GM21786 (cell line): ENCODE data around the gene RHBDF1.

ENCODE experiments used
- ATAC-seq: cut with Tn5 transposase; IDR thresholded peaks from one replicate; pipeline ENCODE4 v1.9.1; 2021; ENCODE audit not compliant: unreplicated experiment

Gene RHBDF1

GRCh38 chr16:96935-97381 is 24.5 kb upstream of the RHBDF1 start:
- ATAC-seq: peak; percentile 71

GRCh38 chr16:94918-95265 is 22.5 kb upstream of the RHBDF1 start:
- no peak for ATAC-seq

- no peak for ATAC-seq
These were observed 20.3 kb upstream of the RHBDF1 start for GRCh38 chr16:92431-93339.

- ATAC-seq: no peak
These were observed 19.1 kb upstream of the RHBDF1 start for GRCh38 chr16:91484-91883.

GRCh38 chr16:89391-90302 is 17.2 kb upstream of the RHBDF1 start:
- no peak for ATAC-seq

GRCh38 chr16:88613-89012 is 16.2 kb upstream of the RHBDF1 start:
- no peak for ATAC-seq

- ATAC-seq: no peak
These were observed 14.1 kb upstream of the RHBDF1 start for GRCh38 chr16:86483-86952.

- no peak for ATAC-seq
These were observed 13.4 kb upstream of the RHBDF1 start for GRCh38 chr16:85865-86264.

- no peak for ATAC-seq
These were observed 13.0 kb upstream of the RHBDF1 start for GRCh38 chr16:85407-85782.

GRCh38 chr16:84718-85406 is 12.4 kb upstream of the RHBDF1 start:
- ATAC-seq: peak; percentile 77

- no peak for ATAC-seq
These were observed 11.6 kb upstream of the RHBDF1 start for GRCh38 chr16:83781-84615.

- no peak for ATAC-seq
These were observed 10.7 kb upstream of the RHBDF1 start for GRCh38 chr16:83060-83603.

GRCh38 chr16:79151-80054 is 7.0 kb upstream of the RHBDF1 start:
- no peak for ATAC-seq

GRCh38 chr16:78444-79150 is 6.2 kb upstream of the RHBDF1 start:
- ATAC-seq: no peak

- ATAC-seq: peak; percentile 72
These were observed 5.5 kb upstream of the RHBDF1 start, which contains the start of gene MPG for GRCh38 chr16:77807-78443. MPG (plus strand) TSS chr16:78225; CDS start chr16:78310, 85 bp downstream.

GRCh38 chr16:77273-77806 is 4.9 kb upstream of the RHBDF1 start:
- ATAC-seq: peak; percentile 16

- no peak for ATAC-seq
These were observed 4.3 kb upstream of the RHBDF1 start for GRCh38 chr16:76535-77272.
